Keratinocyte (primary cell): ENCODE measurements around the gene GFRA4. TPM values are rescaled to one million over a fixed set of nuclear protein-coding genes. Genes with fewer than 3 reads are reported as not detected.

Experiments used
- DNase-seq: peaks from one replicate; pipeline ENCODE4 v3.0.0-alpha.2; 2011; ENCODE audit warnings: low read depth, missing footprints, low spot score
- FAIRE-seq: peaks from 2 replicates; lab custom pipeline; 2011; peaks lifted over from hg19 to GRCh38; lab: Jason Lieb, UNC
- H2AFZ ChIP-seq: 2 replicates; pipeline ENCODE4 v1.6.0; 2012; ENCODE audit warnings: low read length, control low read depth, inconsistent platforms; ENCODE audit not compliant: control insufficient read depth
- H3K27ac ChIP-seq: 2 replicates; pipeline ENCODE4 v1.5.1; 2011; ENCODE audit warnings: low read length; ENCODE audit not compliant: control insufficient read depth, insufficient read depth
- H3K27me3 ChIP-seq: 3 replicates; pipeline ENCODE4 v1.6.0; 2011; ENCODE audit warnings: low read length; ENCODE audit not compliant: control insufficient read depth, insufficient read depth; ENCODE audit errors: extremely low read depth
- H3K36me3 ChIP-seq, 2 experiments: 2 replicates in 1 of 2; 3 replicates in 1 of 2; pipeline ENCODE4 v1.5.1; 2011; ENCODE audit warnings: low read length in 2 of 2, mild to moderate bottlenecking in 1 of 2; ENCODE audit not compliant: control insufficient read depth in 2 of 2, insufficient read depth in 2 of 2; ENCODE audit errors: extremely low read depth in 1 of 2
- H3K4me1 ChIP-seq: 3 replicates; pipeline ENCODE4 v1.5.1; 2011; ENCODE audit warnings: low read length; ENCODE audit not compliant: control insufficient read depth, insufficient read depth; ENCODE audit errors: extremely low read depth
- H3K4me2 ChIP-seq: 3 replicates; pipeline ENCODE4 v1.6.0; 2011; ENCODE audit warnings: low read depth, low read length; ENCODE audit not compliant: control insufficient read depth, insufficient read depth; ENCODE audit errors: extremely low read depth
- H3K4me3 ChIP-seq, 3 experiments: fragments of 200-600 bp in 1 of 3; sonication (generic) in 1 of 3; 2 replicates in 2 of 3; 3 replicates in 1 of 3; pipeline ENCODE4 v1.5.1; 2011 to 2016; ENCODE audit warnings: low read length in 3 of 3, mild to moderate bottlenecking in 3 of 3, control low read depth in 2 of 3, inconsistent platforms in 1 of 3, low read depth in 1 of 3, mixed read lengths in 1 of 3, mixed run types in 1 of 3, moderate library complexity in 1 of 3; ENCODE audit not compliant: control insufficient read depth in 2 of 3, insufficient read depth in 2 of 3; ENCODE audit errors: extremely low read depth in 1 of 3
- H3K79me2 ChIP-seq: 2 replicates; pipeline ENCODE4 v1.6.0; 2012; ENCODE audit warnings: low read length; ENCODE audit not compliant: control insufficient read depth, insufficient read depth
- H3K9ac ChIP-seq: 3 replicates; pipeline ENCODE4 v1.6.0; 2011; ENCODE audit warnings: low read length; ENCODE audit not compliant: control insufficient read depth, insufficient read depth; ENCODE audit errors: extremely low read depth
- H3K9me1 ChIP-seq: 3 replicates; pipeline ENCODE4 v1.6.0; 2011; ENCODE audit warnings: low read length; ENCODE audit not compliant: control insufficient read depth, insufficient read depth; ENCODE audit errors: extremely low read depth
- H3K9me3 ChIP-seq: 2 replicates; pipeline ENCODE4 v1.5.1; 2012; ENCODE audit warnings: low read depth, low read length; ENCODE audit not compliant: control insufficient read depth
- H4K20me1 ChIP-seq: 3 replicates; pipeline ENCODE4 v1.6.0; 2011; ENCODE audit warnings: low read length; ENCODE audit not compliant: control insufficient read depth, insufficient read depth; ENCODE audit errors: extremely low read depth
- CTCF ChIP-seq, 3 experiments: IDR thresholded peaks in 1 of 3; conservative IDR thresholded peaks in 1 of 3; optimal IDR thresholded peaks in 1 of 3; 2 replicates in 2 of 3; 3 replicates in 1 of 3; pipeline versions ENCODE3 to v1.5.1; 2011; ENCODE audit warnings: low read length in 3 of 3, mild to moderate bottlenecking in 3 of 3, moderate library complexity in 2 of 3, control low read depth in 1 of 3, inconsistent platforms in 1 of 3; ENCODE audit not compliant: insufficient read depth in 2 of 3; ENCODE audit errors: extremely low read depth in 1 of 3
- EZH2 ChIP-seq: IDR thresholded peaks from one replicate; pipeline ENCODE4 v1.6.1; 2012; ENCODE audit warnings: inconsistent platforms, mild to moderate bottlenecking, low read length, moderate library complexity
- dilution Hi-C: fragments of 300-500 bp; cut with MboI; formaldehyde crosslinking; loops from one replicate; pipeline ENCODE4 v1.7.0; 2020; ENCODE audit warnings: low sequenced_read_pairs; ENCODE audit not compliant: extremely low pct_ligation_motif_present
- polyA plus RNA-seq, 5 experiments: library from polyadenylated mRNA; depleted of rRNA in 3 of 5; stranded (reverse) in 3 of 5; stranded (forward) in 1 of 5; unstranded in 1 of 5; fragments of >200 nt; gene quantifications; 1 replicate in 1 of 5; 2 replicates in 3 of 5; 3 replicates in 1 of 5; pipeline versions ENCODE4 v1.2.1 to v1.2.3, GENCODE V29; 2011 to 2012; ENCODE audit warnings: missing spikeins in 2 of 5, low read depth in 1 of 5, low replicate concordance in 1 of 5

Gene GFRA4
- polyA plus RNA-seq, 1 donor (not counting 4 experiments of a cell fraction or from before 2014, with no cell fraction given): not detected

- Histone ChIP-seq H2AFZ (no peak overlapping the region), H3K9me1 (no peaks in the 10 kb centered on the region), H3K4me1 (no peaks in the 10 kb centered on the region), H3K79me2 (no peaks in the 10 kb centered on the region), H3K36me3 (no peaks in the 10 kb centered on the region), H3K9ac (no peak overlapping the region), H3K27ac (no peak overlapping the region), H3K9me3 (no peaks in the 10 kb centered on the region), H3K27me3 (peaks cover 30% of the 10 kb centered on the region), H4K20me1 (no peaks in the 10 kb centered on the region), H3K4me2 (no peak overlapping the region), H3K4me3 (no peak overlapping the region)
- DNase-seq: no peak
- no peak for FAIRE-seq
- dilution Hi-C loops: no loop called here
- TF ChIP-seq EZH2: no peak
- TF ChIP-seq CTCF (optimal IDR thresholded peaks at IDR 0.05 in 1 of 3, IDR thresholded peaks at IDR 0.05 in 1 of 3, conservative IDR thresholded peaks at IDR 0.05 in 1 of 3; ENCODE audit: extremely low read depth in 1 of 3, insufficient read depth in 2 of 3, low read length in 3 of 3): no peak
Measured at GRCh38 chr20:3655131-3655405, 8.1 kb downstream of the GFRA4 start.

- Histone ChIP-seq H3K9me3 (no peaks in the 10 kb centered on the region), H3K79me2 (no peaks in the 10 kb centered on the region), H3K27me3 (peaks cover 24% of the 10 kb centered on the region), H2AFZ (no peak overlapping the region), H3K4me3 (no peak overlapping the region), H3K27ac (no peak overlapping the region), H3K9ac (no peak overlapping the region), H3K4me2 (no peak overlapping the region), H3K36me3 (no peaks in the 10 kb centered on the region), H4K20me1 (no peaks in the 10 kb centered on the region), H3K4me1 (no peaks in the 10 kb centered on the region), H3K9me1 (no peaks in the 10 kb centered on the region)
- TF ChIP-seq EZH2 (no peak), CTCF (optimal IDR thresholded peaks at IDR 0.05 in 1 of 3, IDR thresholded peaks at IDR 0.05 in 1 of 3, conservative IDR thresholded peaks at IDR 0.05 in 1 of 3; ENCODE audit: extremely low read depth in 1 of 3, insufficient read depth in 2 of 3, low read length in 3 of 3) (no peak)
- no peak for DNase-seq
- dilution Hi-C loops: no loop called here
- FAIRE-seq: no peak
Measured at GRCh38 chr20:3654326-3655130, 8.7 kb downstream of the GFRA4 start.
